ENCODE data around the gene BCL2. TPM values are rescaled to one million over a fixed set of nuclear protein-coding genes. Genes with fewer than 3 reads are reported as not detected.

Gene BCL2
- total RNA-seq, 1 experiment from 2014 or later: 1.5 TPM

GRCh38 chr18:63189041-63189440 lies 130.5 kb downstream of the BCL2 start:
- no peaks in the 10 kb centered on the region for H3F3A ChIP-seq (ENCODE audit: low read length, unreplicated experiment)
- H4K20me1 ChIP-seq (ENCODE audit: low read length): no peaks in the 10 kb centered on the region
- ATAC-seq (no peak), DNase-seq (no peak)
- CTCF ChIA-PET: no interaction called here
- intact Hi-C loops (cut with micrococcal nuclease): no loop called here
- POLR2A ChIA-PET (ENCODE audit: unreplicated experiment): no interaction called here
- no peak overlapping the region for H3K27ac ChIP-seq (ENCODE audit: low read length)
- no peaks in the 10 kb centered on the region for H3K9me2 ChIP-seq (replicated peaks; ENCODE audit: low read length)
- peaks cover 9% of the 10 kb centered on the region; the same call in 1 of the 2 replicates for H3K27me3 ChIP-seq (ENCODE audit: low read length)
- no peaks in the 10 kb centered on the region for H3K4me1 ChIP-seq (ENCODE audit: insufficient read depth, low read length)
- no peaks in the 10 kb centered on the region for H3K9me3 ChIP-seq (ENCODE audit: low read length)
- no peaks in the 10 kb centered on the region for H3K79me2 ChIP-seq (ENCODE audit: low read length)
- no TSS peak for BruUV-seq (replicated peaks)
- H3K4me2 ChIP-seq (ENCODE audit: low read length): no peak overlapping the region
- no peak overlapping the region for H3K4me3 ChIP-seq (ENCODE audit: low read length)
- no peak overlapping the region for H3K9ac ChIP-seq (ENCODE audit: low read length)
- H2AFZ ChIP-seq (ENCODE audit: low read length): no peak overlapping the region
- H3K36me3 ChIP-seq (ENCODE audit: low read depth, low read length): no peaks in the 10 kb centered on the region
- no peak for TF ChIP-seq EZH2phosphoT487 (IDR thresholded peaks at IDR 0.05; ENCODE audit: borderline replicate concordance, low read length)

- no peak for DNase-seq
- H3K4me2 ChIP-seq (ENCODE audit: low read length): no peak overlapping the region
- no peaks in the 10 kb centered on the region for H3F3A ChIP-seq (ENCODE audit: low read length, unreplicated experiment)
- peaks cover 12% of the 10 kb centered on the region; the same call in 1 of the 2 replicates for H3K27me3 ChIP-seq (ENCODE audit: low read length)
- no peak overlapping the region for H3K4me3 ChIP-seq (ENCODE audit: low read length)
- intact Hi-C loops (cut with micrococcal nuclease): no loop called here
- no peak for ATAC-seq
- H3K9ac ChIP-seq (ENCODE audit: low read length): no peak overlapping the region
- no peaks in the 10 kb centered on the region for H3K9me2 ChIP-seq (replicated peaks; ENCODE audit: low read length)
- H3K9me3 ChIP-seq (ENCODE audit: low read length): no peaks in the 10 kb centered on the region
- no TSS peak for BruUV-seq (replicated peaks)
- TF ChIP-seq CTCF (conservative IDR thresholded peaks at IDR 0.05; ENCODE audit: low read depth, low read length) (no peak), EZH2 (IDR thresholded peaks at IDR 0.05; ENCODE audit: low read length, unreplicated experiment) (no peak), EZH2phosphoT487 (IDR thresholded peaks at IDR 0.05; ENCODE audit: borderline replicate concordance, low read length) (no peak)
- H3K27ac ChIP-seq (ENCODE audit: low read length): no peak overlapping the region
- CTCF ChIA-PET: no interaction called here
- H2AFZ ChIP-seq (ENCODE audit: low read length): no peak overlapping the region
- H4K20me1 ChIP-seq (ENCODE audit: low read length): no peaks in the 10 kb centered on the region
- no peaks in the 10 kb centered on the region for H3K79me2 ChIP-seq (ENCODE audit: low read length)
- no peaks in the 10 kb centered on the region for H3K36me3 ChIP-seq (ENCODE audit: low read depth, low read length)
- H3K4me1 ChIP-seq (ENCODE audit: insufficient read depth, low read length): no peaks in the 10 kb centered on the region
- POLR2A ChIA-PET (ENCODE audit: unreplicated experiment): no interaction called here
These were observed 131.6 kb downstream of the BCL2 start for GRCh38 chr18:63187791-63188460.

- BruUV-seq (replicated peaks): no TSS peak
- Histone ChIP-seq H3K36me3 (ENCODE audit: low read depth, low read length) (no peaks in the 10 kb centered on the region), H3K4me3 (ENCODE audit: low read length) (no peak overlapping the region), H3K9me3 (ENCODE audit: low read length) (no peaks in the 10 kb centered on the region), H3F3A (ENCODE audit: low read length, unreplicated experiment) (no peaks in the 10 kb centered on the region), H3K9me2 (replicated peaks; ENCODE audit: low read length) (no peaks in the 10 kb centered on the region), H3K27me3 (ENCODE audit: low read length) (peaks cover 18% of the 10 kb centered on the region; the same call in 1 of the 2 replicates), H4K20me1 (ENCODE audit: low read length) (no peaks in the 10 kb centered on the region), H3K4me1 (ENCODE audit: insufficient read depth, low read length) (no peaks in the 10 kb centered on the region), H3K27ac (ENCODE audit: low read length) (no peak overlapping the region), H3K4me2 (ENCODE audit: low read length) (no peak overlapping the region), H3K79me2 (ENCODE audit: low read length) (no peaks in the 10 kb centered on the region), H2AFZ (ENCODE audit: low read length) (no peak overlapping the region), H3K9ac (ENCODE audit: low read length) (no peak overlapping the region)
- ChIA-PET POLR2A (ENCODE audit: unreplicated experiment) (no interaction called here), CTCF (no interaction called here)
- intact Hi-C loops (cut with micrococcal nuclease): no loop called here
- TF ChIP-seq CTCF (conservative IDR thresholded peaks at IDR 0.05; ENCODE audit: low read depth, low read length) (no peak), EZH2phosphoT487 (IDR thresholded peaks at IDR 0.05; ENCODE audit: borderline replicate concordance, low read length) (no peak)
- DNase-seq (no peak), ATAC-seq (no peak)
These were observed 132.4 kb downstream of the BCL2 start for GRCh38 chr18:63187223-63187574.
